WTC11 (cell line): ENCODE data around the gene LRMDA.

Source experiments
- ELF4 ChIP-seq: sonication (generic); formaldehyde crosslinking; IDR thresholded peaks from 2 replicates; pipeline ENCODE4 v1.8.1; 2022; ENCODE audit warnings: low read depth, mild to moderate bottlenecking, moderate library complexity, missing genetic modification reagents
- ETV6 ChIP-seq: sonication (generic); formaldehyde crosslinking; IDR thresholded peaks from 2 replicates; pipeline ENCODE4 v1.8.1; 2022; ENCODE audit warnings: mild to moderate bottlenecking, missing genetic modification reagents
- GABPB1 ChIP-seq: sonication (generic); formaldehyde crosslinking; IDR thresholded peaks from 2 replicates; pipeline ENCODE4 v1.8.1; 2023; ENCODE audit warnings: mild to moderate bottlenecking, missing genetic modification reagents
- NR2C2 ChIP-seq: sonication (generic); formaldehyde crosslinking; IDR thresholded peaks from 2 replicates; pipeline ENCODE4 v1.8.0; 2022; ENCODE audit warnings: mild to moderate bottlenecking, missing genetic modification reagents
- TP53 ChIP-seq: sonication (generic); formaldehyde crosslinking; IDR thresholded peaks from 2 replicates; pipeline ENCODE4 v1.8.1; 2023; ENCODE audit warnings: mild to moderate bottlenecking, missing genetic modification reagents
- ZBTB21 ChIP-seq: sonication (generic); formaldehyde crosslinking; IDR thresholded peaks from 2 replicates; pipeline ENCODE4 v1.8.1; 2023; ENCODE audit warnings: mild to moderate bottlenecking, missing genetic modification reagents, borderline replicate concordance
- TF ChIP-seq, protein P1 (sequence below): sonication (generic); formaldehyde crosslinking; IDR thresholded peaks from 2 replicates; pipeline ENCODE4 v1.8.0; 2023; ENCODE audit warnings: missing genetic modification reagents
- TF ChIP-seq, protein P2 (sequence below): fragments of 200-600 bp; IDR thresholded peaks from 2 replicates; pipeline ENCODE4 v1.8.0; 2022; ENCODE audit warnings: antibody characterized with exemption
- TF ChIP-seq, protein P3 (sequence below): sonication (generic); formaldehyde crosslinking; IDR thresholded peaks from 2 replicates; pipeline ENCODE4 v1.8.1; 2022; ENCODE audit warnings: mild to moderate bottlenecking, missing genetic modification reagents, moderate library complexity, borderline replicate concordance
- TF ChIP-seq, protein P4 (sequence below): sonication (generic); formaldehyde crosslinking; IDR thresholded peaks from 2 replicates; pipeline ENCODE4 v1.8.0; 2023; ENCODE audit warnings: mild to moderate bottlenecking, missing genetic modification reagents

DNA sequence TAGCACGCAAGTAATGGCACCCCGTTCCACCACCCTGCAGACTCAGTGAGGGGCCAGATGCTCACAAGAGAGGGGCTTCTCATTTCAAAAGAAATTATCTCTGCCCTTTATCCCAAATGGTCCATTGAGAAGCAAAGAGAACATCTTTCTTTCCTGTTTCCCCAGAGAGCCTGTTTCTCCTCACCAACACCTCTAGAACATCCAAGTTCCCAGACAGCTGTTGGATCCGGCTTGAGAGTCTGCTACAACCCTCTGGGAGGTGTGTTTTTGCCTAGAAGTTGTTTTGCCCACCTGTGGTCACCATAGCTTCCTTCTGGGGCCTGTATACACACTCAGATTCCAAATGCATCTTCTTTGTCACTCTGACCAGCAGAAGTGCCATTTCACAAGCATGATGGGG, 637.4 kb downstream of the LRMDA start:
- TF ChIP-seq TP53 (CRISPR knock-in tag), result no peak
- TF ChIP-seq, protein P1, sequence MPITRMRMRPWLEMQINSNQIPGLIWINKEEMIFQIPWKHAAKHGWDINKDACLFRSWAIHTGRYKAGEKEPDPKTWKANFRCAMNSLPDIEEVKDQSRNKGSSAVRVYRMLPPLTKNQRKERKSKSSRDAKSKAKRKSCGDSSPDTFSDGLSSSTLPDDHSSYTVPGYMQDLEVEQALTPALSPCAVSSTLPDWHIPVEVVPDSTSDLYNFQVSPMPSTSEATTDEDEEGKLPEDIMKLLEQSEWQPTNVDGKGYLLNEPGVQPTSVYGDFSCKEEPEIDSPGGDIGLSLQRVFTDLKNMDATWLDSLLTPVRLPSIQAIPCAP (CRISPR knock-in tag), result no peak
- TF ChIP-seq, protein P2, sequence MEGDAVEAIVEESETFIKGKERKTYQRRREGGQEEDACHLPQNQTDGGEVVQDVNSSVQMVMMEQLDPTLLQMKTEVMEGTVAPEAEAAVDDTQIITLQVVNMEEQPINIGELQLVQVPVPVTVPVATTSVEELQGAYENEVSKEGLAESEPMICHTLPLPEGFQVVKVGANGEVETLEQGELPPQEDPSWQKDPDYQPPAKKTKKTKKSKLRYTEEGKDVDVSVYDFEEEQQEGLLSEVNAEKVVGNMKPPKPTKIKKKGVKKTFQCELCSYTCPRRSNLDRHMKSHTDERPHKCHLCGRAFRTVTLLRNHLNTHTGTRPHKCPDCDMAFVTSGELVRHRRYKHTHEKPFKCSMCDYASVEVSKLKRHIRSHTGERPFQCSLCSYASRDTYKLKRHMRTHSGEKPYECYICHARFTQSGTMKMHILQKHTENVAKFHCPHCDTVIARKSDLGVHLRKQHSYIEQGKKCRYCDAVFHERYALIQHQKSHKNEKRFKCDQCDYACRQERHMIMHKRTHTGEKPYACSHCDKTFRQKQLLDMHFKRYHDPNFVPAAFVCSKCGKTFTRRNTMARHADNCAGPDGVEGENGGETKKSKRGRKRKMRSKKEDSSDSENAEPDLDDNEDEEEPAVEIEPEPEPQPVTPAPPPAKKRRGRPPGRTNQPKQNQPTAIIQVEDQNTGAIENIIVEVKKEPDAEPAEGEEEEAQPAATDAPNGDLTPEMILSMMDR, result no peak
- TF ChIP-seq, protein P3, sequence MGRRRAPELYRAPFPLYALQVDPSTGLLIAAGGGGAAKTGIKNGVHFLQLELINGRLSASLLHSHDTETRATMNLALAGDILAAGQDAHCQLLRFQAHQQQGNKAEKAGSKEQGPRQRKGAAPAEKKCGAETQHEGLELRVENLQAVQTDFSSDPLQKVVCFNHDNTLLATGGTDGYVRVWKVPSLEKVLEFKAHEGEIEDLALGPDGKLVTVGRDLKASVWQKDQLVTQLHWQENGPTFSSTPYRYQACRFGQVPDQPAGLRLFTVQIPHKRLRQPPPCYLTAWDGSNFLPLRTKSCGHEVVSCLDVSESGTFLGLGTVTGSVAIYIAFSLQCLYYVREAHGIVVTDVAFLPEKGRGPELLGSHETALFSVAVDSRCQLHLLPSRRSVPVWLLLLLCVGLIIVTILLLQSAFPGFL (CRISPR knock-in tag), result no peak
- no peak for TF ChIP-seq ZBTB21 (CRISPR knock-in tag)
- no peak for TF ChIP-seq ETV6 (CRISPR knock-in tag)
- TF ChIP-seq, protein P4, sequence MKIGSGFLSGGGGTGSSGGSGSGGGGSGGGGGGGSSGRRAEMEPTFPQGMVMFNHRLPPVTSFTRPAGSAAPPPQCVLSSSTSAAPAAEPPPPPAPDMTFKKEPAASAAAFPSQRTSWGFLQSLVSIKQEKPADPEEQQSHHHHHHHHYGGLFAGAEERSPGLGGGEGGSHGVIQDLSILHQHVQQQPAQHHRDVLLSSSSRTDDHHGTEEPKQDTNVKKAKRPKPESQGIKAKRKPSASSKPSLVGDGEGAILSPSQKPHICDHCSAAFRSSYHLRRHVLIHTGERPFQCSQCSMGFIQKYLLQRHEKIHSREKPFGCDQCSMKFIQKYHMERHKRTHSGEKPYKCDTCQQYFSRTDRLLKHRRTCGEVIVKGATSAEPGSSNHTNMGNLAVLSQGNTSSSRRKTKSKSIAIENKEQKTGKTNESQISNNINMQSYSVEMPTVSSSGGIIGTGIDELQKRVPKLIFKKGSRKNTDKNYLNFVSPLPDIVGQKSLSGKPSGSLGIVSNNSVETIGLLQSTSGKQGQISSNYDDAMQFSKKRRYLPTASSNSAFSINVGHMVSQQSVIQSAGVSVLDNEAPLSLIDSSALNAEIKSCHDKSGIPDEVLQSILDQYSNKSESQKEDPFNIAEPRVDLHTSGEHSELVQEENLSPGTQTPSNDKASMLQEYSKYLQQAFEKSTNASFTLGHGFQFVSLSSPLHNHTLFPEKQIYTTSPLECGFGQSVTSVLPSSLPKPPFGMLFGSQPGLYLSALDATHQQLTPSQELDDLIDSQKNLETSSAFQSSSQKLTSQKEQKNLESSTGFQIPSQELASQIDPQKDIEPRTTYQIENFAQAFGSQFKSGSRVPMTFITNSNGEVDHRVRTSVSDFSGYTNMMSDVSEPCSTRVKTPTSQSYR (CRISPR knock-in tag), result no peak
- TF ChIP-seq GABPB1, result no peak
- TF ChIP-seq NR2C2 (CRISPR knock-in tag), result no peak
- TF ChIP-seq ELF4 (CRISPR knock-in tag), result no peak
